ACHN (cell line): ENCODE data around the gene ZNF763.
"Not testable (repeated sequence)": the region's sequence is repeated elsewhere in the genome, so short reads cannot be mapped to it uniquely, and the experiment has no call there.

Experiments
- DNase-seq: peaks from one replicate; pipeline ENCODE4 v3.0.0-alpha.2; 2015
- in situ Hi-C: cut with HindIII; loops from 2 replicates; pipeline ENCODE4 v1.10.0; 2017; ENCODE audit warnings: low sequenced_read_pairs, low pct_ligation_motif_present, low pct_unique_long_range_greater_than_20kb

The ZNF763 gene

DNA sequence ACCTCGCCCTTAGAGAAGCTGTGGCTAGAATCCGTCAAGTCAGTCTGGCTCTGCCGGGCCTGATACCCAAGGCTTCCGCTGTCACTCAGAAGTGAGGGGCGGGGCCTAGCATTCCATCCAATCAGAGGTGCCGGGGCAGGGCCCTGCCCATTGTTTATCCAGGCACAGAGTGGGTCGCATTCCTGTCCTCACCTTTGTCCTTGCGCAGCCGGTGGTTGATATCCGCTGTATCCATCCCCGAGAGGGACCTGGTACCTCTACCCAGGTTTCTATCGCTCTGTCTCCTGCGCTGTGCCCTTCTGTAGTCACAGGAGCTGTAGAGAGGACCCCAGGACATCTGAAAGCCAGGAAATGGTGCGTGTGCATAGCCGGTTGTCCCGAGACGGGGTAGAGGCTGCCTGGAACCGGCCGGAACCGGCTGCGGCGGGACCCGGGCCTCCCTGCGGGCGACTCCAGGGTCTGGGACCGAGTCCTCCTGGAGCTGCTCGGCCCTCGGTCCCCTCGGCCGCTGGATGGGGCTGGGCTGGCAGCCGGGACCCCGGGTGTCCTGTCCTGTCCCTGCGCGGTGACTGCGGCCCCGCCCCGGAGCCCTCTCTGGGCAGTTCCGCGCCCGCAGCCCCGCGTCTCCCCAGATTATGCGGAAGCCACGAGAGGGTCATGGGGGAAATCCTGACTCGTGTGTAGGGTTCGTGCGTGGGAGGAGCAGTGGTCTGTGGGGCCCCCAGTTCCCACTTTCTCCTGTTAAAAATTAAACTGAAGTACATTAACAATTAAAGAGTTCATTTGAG, at the start of gene ZNF763:
ZNF763 (plus strand) TSS at position 183 of the 788 bp plus-strand sequence; CDS start at position 352, 169 bp downstream.
- no peak for DNase-seq
- in situ Hi-C loops = no loop called here

DNA sequence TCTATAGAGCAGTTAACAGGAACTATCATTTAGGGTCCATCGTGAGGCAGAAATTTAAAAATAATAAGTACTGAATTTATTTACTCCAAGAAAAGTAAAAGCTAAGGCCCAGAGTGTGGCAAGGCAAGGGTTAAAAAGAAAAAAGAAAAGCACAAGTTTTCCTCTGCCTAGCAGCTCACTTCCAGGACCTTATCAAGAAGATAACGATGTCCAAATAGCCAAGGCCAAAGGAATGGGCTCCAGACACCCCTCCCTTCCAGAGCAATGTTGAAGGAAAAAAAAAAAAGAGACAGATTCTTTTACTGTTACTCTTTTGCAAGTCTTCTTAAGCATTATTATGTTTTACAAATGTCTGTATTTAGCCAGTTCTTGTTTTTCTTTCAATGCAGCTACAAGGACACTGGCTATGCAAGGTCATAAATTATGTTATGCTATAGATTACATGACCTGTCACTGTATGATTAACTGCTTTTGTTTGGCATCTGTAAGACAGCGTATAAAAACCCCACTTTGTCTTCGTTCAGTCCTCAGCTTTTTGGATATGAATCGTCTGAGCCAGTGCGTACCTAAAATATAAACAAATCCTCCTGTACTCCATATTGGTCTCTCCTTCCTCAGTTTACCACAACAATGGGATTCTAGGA, 42.9 kb upstream of the ZNF763 start:
- in situ Hi-C loops = no loop called here
- DNase-seq = no peak

DNA sequence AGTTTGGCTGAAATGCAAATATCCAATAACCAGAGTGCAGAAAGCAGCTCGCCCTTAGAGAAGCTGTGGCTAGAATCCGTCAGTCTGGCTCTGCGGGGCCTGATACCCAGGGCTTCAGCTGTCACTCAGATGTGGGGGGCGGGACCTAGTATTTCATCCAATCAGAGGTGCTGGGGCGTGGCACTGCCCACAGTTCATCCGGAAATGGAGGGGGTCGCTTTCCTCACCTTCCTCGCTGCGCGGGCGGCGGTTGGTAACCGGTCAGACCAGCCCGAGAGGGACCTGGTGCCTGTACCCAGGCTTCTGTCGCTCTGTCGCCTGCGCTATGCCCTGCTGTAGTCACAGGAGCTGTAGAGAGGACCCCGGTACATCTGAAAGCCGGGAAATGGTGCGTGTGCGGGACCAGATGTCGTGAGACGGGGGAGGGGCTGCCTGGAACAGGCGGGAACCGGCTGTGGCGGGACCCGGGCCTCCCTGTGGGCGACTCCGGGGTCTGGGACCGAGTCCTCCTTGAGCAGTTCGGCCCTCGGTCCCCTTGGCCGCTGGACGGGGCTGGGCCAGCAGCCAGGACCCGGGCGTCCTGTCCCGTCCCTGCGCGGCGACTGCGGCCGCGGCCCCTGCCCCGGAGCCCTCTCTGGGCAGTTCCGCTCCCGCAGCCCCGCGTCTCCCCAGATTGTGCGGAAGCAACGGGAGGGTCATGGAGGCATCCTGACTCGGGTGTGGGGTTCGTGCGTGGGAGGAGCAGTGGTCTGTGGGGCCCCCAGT, 39.8 kb upstream of the ZNF763 start, which contains the start of gene ZNF700:
ZNF700 (plus strand) TSS at position 222 of the 765 bp plus-strand sequence; CDS start at position 326, 104 bp downstream.
- peak; percentile 90 for DNase-seq
- in situ Hi-C loops = no loop called here

GRCh38 chr19:11925651-11926187, 39.1 kb upstream of the ZNF763 start:
- DNase-seq, in situ Hi-C loops: not testable (repeated sequence)

- in situ Hi-C loops = no loop called here
- no peak for DNase-seq
These were observed 37.6 kb upstream of the ZNF763 start for GRCh38 chr19:11927227-11927626.

- in situ Hi-C loops = no loop called here
- DNase-seq = no peak
These were observed 33.8 kb upstream of the ZNF763 start for GRCh38 chr19:11931051-11931450.

GRCh38 chr19:11931513-11931912, 33.3 kb upstream of the ZNF763 start:
- no peak for DNase-seq
- in situ Hi-C loops = no loop called here

GRCh38 chr19:11935829-11936228, 29.0 kb upstream of the ZNF763 start:
- DNase-seq, in situ Hi-C loops: not testable (repeated sequence)

- DNase-seq, in situ Hi-C loops: not testable (repeated sequence)
These were observed 26.5 kb upstream of the ZNF763 start for GRCh38 chr19:11938383-11938782.

DNA sequence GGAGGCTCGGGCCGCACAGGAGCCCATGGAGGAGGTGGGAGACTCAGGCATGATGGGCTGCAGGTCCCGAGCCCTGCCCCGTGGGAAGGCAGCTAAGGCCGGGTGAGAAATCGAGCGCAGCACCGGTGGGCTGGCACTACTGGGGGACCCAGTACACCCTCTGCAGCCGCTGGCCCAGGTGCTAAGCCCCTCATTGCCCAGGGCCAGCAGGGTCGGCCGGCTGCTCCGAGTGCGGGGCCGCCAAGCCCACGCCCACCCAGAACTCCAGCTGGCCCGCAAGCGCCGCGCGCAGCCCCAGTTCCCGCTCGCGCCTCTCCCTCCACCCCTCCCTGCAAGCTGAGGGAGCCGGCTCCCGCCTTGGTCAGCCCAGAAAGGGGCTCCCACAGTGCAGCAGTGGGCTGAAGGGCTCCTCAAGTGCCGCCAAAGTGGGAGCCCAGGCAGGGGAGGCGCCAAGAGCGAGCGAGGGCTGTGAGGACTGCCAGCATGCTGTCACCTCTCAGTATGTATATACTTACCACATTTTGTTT, 23.4 kb upstream of the ZNF763 start:
- in situ Hi-C loops, DNase-seq: not testable (repeated sequence)

DNA sequence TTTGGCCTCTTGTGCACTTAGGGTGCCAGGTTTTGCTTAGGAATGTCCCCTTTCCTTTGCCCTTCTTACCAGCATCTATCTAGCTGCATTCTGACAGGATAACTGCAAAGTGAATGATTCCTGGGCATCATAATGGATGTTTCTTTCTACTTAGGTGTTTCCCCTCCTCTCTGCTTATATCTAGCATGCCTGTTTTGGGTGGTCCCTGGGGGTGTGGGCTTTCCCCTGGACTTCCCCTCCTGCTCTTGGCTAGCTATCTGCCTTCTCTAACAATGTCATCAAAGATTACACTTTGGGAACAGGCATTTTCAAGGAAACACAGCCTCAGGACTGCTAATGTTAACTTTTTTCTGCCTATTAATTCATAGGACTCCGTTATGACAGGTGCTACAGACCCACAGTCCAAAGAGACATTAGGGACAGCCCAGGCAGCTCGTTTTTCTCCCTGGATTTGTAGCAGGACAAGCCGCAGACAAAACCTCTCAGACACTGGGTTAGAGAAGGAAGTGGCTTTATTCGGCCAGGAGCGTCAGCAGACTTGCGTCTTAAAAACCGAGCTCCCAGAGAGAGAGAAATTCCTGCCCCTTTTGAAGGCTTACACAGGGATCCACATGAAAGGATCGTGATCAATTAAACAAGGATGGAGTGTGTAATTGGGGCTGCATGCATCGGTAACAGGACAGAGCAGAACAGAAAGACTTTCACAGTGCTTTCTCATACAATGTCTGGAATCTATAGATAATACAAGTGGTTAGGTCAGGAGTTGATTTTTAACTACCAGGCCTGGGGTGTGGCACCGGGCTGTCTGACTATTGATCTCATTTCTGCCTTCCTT, 22.6 kb upstream of the ZNF763 start:
- in situ Hi-C loops = no loop called here
- DNase-seq = no peak

DNA sequence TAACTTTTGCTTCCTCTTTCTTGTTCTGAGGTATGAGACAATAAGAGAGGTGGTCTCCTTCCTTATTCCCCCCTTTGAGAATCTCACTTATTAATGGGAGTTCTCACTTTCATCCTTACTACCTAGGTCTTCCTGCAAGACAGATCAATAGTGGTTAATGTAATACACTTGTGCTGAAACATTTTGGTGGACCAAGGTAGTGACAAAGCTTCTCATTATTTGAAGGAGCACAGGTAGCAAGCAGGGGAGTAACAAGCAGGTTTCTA, 22.1 kb upstream of the ZNF763 start:
- in situ Hi-C loops = no loop called here
- DNase-seq = no peak

GRCh38 chr19:11944656-11945055, 20.2 kb upstream of the ZNF763 start:
- no peak for DNase-seq
- in situ Hi-C loops = no loop called here

GRCh38 chr19:11948646-11949045, 16.2 kb upstream of the ZNF763 start:
- in situ Hi-C loops = no loop called here
- DNase-seq = no peak

DNA sequence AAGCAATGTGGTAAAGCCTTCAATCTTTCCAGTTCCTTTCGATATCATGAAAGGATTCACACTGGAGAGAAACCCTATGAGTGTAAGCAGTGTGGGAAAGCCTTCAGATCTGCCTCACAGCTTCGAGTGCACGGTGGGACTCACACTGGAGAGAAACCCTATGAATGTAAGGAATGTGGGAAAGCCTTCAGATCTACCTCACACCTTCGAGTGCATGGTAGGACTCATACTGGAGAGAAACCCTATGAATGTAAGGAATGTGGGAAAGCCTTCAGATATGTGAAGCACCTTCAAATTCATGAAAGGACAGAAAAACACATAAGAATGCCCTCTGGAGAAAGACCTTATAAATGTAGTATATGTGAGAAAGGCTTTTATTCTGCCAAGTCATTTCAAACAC, 15.6 kb upstream of the ZNF763 start:
- DNase-seq = peak; percentile 10
- in situ Hi-C loops = no loop called here

DNA sequence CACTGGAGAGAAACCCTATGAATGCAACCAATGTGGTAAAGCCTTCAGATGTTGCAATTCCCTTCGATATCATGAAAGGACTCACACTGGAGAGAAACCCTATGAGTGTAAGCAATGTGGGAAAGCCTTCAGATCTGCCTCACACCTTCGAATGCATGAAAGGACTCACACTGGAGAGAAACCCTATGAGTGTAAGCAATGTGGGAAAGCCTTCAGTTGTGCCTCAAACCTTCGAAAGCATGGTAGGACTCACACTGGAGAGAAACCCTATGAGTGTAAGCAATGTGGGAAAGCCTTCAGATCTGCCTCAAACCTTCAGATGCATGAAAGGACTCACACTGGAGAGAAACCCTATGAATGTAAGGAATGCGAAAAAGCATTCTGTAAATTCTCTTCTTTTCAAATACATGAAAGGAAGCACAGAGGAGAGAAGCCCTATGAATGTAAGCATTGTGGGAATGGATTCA, 15.2 kb upstream of the ZNF763 start:
- in situ Hi-C loops, DNase-seq: not testable (repeated sequence)

DNA sequence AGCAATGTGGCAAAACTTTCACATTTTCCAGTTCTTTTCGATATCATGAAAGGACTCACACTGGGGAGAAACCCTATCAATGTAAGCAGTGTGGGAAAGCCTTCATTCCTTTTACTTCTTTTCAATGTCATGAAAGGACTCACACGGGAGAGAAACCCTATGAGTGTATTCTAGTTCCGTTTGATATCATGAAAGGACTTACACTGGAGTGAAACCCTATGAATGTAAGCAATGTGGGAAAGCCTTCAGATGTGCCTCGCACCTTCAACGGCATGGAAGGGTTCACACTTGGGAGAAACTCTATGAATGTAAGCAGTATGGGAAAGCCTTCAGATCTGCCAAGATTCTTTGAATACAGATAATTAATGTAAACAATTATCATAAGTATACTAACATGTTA, 14.5 kb upstream of the ZNF763 start:
- in situ Hi-C loops = no loop called here
- no peak for DNase-seq
